Nephron progenitor cell (in vitro differentiated cells): ENCODE measurements around the gene SHB.

Experiments used
- DNase-seq: peaks from one replicate; pipeline ENCODE4 v3.0.0; 2021
- H3K27ac Mint-ChIP-seq: 2 replicates; pipeline ENCODE4 v1.8.0; 2021; ENCODE audit warnings: mild to moderate bottlenecking, moderate library complexity, mixed read lengths
- H3K27me3 Mint-ChIP-seq: 2 replicates; pipeline ENCODE4 v1.8.0; 2021; ENCODE audit warnings: mild to moderate bottlenecking, low read depth, mixed read lengths; ENCODE audit not compliant: poor library complexity
- H3K36me3 Mint-ChIP-seq: 2 replicates; pipeline ENCODE4 v1.8.0; 2021; ENCODE audit warnings: low read depth, mixed read lengths
- H3K4me1 Mint-ChIP-seq: 2 replicates; pipeline ENCODE4 v1.8.0; 2021; ENCODE audit warnings: mixed read lengths
- H3K4me3 Mint-ChIP-seq: 2 replicates; pipeline ENCODE4 v1.8.0; 2021; ENCODE audit warnings: mild to moderate bottlenecking, moderate library complexity, mixed read lengths
- H3K9me3 Mint-ChIP-seq: 2 replicates; pipeline ENCODE4 v1.8.0; 2021; ENCODE audit warnings: mild to moderate bottlenecking, moderate library complexity, mixed read lengths
- CTCF ChIP-seq: fragments of 200-600 bp; sonication (generic); IDR thresholded peaks from 2 replicates; pipeline ENCODE4 v1.5.0; 2021; ENCODE audit warnings: antibody characterized with exemption

The SHB gene

GRCh38 chr9:38039090-38039906 is 29.7 kb downstream of the SHB start:
- peak overlapping the region; percentile 94 for H3K27ac Mint-ChIP-seq
- H3K9me3 Mint-ChIP-seq = no peaks in the 10 kb centered on the region
- H3K36me3 Mint-ChIP-seq = no peaks in the 10 kb centered on the region
- TF ChIP-seq CTCF = no peak
- peak; percentile 27 for DNase-seq
- H3K27me3 Mint-ChIP-seq = peaks cover 4% of the 10 kb centered on the region
- no peak overlapping the region for H3K4me3 Mint-ChIP-seq
- peaks cover 80% of the 10 kb centered on the region for H3K4me1 Mint-ChIP-seq

GRCh38 chr9:38038307-38039089 is 30.5 kb downstream of the SHB start:
- Mint-ChIP-seq H3K36me3 (no peaks in the 10 kb centered on the region), H3K27me3 (peaks cover 8% of the 10 kb centered on the region), H3K9me3 (no peaks in the 10 kb centered on the region), H3K27ac (peak overlapping the region; percentile 94), H3K4me1 (peaks cover 76% of the 10 kb centered on the region), H3K4me3 (peak overlapping the region; percentile 25)
- DNase-seq = no peak
- no peak for TF ChIP-seq CTCF

- no peak for TF ChIP-seq CTCF
- peak overlapping the region; percentile 23 for H3K4me3 Mint-ChIP-seq
- DNase-seq = no peak
- H3K27me3 Mint-ChIP-seq = peaks cover 8% of the 10 kb centered on the region
- no peaks in the 10 kb centered on the region for H3K9me3 Mint-ChIP-seq
- H3K27ac Mint-ChIP-seq = no peak overlapping the region
- H3K36me3 Mint-ChIP-seq = no peaks in the 10 kb centered on the region
- peaks cover 71% of the 10 kb centered on the region for H3K4me1 Mint-ChIP-seq
These were observed 31.1 kb downstream of the SHB start for GRCh38 chr9:38037981-38038306.

- no peaks in the 10 kb centered on the region for H3K9me3 Mint-ChIP-seq
- no peak for DNase-seq
- no peaks in the 10 kb centered on the region for H3K36me3 Mint-ChIP-seq
- peaks cover 71% of the 10 kb centered on the region for H3K4me1 Mint-ChIP-seq
- TF ChIP-seq CTCF = no peak
- H3K4me3 Mint-ChIP-seq = no peak overlapping the region
- H3K27me3 Mint-ChIP-seq = peaks cover 11% of the 10 kb centered on the region
- no peak overlapping the region for H3K27ac Mint-ChIP-seq
These were observed 32.5 kb downstream of the SHB start for GRCh38 chr9:38036359-38037084.

GRCh38 chr9:38035873-38036272 is 33.2 kb downstream of the SHB start:
- Mint-ChIP-seq H3K9me3 (no peaks in the 10 kb centered on the region), H3K27ac (no peak overlapping the region), H3K4me1 (peaks cover 68% of the 10 kb centered on the region), H3K36me3 (no peaks in the 10 kb centered on the region), H3K27me3 (peaks cover 11% of the 10 kb centered on the region), H3K4me3 (no peak overlapping the region)
- DNase-seq = no peak
- no peak for TF ChIP-seq CTCF
